ENCODE results near the gene FAM120B.

Gene FAM120B

DNA sequence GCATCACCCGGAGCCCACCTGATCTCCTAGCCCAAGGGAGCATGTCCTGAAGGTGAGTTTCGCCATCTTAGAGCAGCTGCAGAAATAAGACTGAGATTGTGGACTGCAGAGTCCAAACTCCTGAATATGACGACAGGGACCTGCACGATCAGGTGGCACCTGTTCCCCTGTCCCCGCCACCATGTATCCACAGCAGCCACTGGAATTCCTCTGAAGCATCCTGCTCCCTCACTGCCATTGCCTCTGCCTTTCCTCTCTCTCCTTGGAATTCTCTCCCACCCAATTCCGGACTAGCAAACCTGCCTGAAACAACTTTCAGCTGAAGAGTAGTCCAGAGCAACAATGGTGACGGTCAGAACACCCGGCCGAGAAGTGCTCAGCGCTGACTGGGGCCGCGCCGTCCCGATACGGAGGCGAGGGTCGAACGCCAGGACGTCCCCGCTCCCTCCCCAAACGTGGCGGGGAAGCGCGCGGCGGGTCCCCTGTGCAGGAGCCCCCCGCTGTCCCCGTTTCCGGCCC lies 694 bp upstream of the FAM120B start:
- Histone ChIP-seq H3K27ac (replicated peaks) (peak overlapping the region; percentile 41; the same call in 1 of the 2 replicates), H3K27me3 (ENCODE audit: insufficient read depth, poor library complexity, severe bottlenecking) (no peaks in the 10 kb centered on the region), H3K4me3 (replicated peaks; ENCODE audit: insufficient read depth, low read length) (peak overlapping the region; percentile 78)
- DNase-seq (ENCODE audit: low read depth in 1 of 2, low spot score in 1 of 2), result no peak
- TF ChIP-seq POLR2AphosphoS5 (IDR thresholded peaks at IDR 0.05; ENCODE audit: low read depth), result no peak
- TF ChIP-seq GABPA (IDR thresholded peaks at IDR 0.05; ENCODE audit: low read depth), result no peak
- TF ChIP-seq, protein P1, sequence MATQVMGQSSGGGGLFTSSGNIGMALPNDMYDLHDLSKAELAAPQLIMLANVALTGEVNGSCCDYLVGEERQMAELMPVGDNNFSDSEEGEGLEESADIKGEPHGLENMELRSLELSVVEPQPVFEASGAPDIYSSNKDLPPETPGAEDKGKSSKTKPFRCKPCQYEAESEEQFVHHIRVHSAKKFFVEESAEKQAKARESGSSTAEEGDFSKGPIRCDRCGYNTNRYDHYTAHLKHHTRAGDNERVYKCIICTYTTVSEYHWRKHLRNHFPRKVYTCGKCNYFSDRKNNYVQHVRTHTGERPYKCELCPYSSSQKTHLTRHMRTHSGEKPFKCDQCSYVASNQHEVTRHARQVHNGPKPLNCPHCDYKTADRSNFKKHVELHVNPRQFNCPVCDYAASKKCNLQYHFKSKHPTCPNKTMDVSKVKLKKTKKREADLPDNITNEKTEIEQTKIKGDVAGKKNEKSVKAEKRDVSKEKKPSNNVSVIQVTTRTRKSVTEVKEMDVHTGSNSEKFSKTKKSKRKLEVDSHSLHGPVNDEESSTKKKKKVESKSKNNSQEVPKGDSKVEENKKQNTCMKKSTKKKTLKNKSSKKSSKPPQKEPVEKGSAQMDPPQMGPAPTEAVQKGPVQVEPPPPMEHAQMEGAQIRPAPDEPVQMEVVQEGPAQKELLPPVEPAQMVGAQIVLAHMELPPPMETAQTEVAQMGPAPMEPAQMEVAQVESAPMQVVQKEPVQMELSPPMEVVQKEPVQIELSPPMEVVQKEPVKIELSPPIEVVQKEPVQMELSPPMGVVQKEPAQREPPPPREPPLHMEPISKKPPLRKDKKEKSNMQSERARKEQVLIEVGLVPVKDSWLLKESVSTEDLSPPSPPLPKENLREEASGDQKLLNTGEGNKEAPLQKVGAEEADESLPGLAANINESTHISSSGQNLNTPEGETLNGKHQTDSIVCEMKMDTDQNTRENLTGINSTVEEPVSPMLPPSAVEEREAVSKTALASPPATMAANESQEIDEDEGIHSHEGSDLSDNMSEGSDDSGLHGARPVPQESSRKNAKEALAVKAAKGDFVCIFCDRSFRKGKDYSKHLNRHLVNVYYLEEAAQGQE (IDR thresholded peaks at IDR 0.05; ENCODE audit: insufficient replicate concordance, low read depth), result no peak
- TF ChIP-seq SPI1 (IDR thresholded peaks at IDR 0.05; ENCODE audit: borderline replicate concordance, low read depth), result no peak

DNA sequence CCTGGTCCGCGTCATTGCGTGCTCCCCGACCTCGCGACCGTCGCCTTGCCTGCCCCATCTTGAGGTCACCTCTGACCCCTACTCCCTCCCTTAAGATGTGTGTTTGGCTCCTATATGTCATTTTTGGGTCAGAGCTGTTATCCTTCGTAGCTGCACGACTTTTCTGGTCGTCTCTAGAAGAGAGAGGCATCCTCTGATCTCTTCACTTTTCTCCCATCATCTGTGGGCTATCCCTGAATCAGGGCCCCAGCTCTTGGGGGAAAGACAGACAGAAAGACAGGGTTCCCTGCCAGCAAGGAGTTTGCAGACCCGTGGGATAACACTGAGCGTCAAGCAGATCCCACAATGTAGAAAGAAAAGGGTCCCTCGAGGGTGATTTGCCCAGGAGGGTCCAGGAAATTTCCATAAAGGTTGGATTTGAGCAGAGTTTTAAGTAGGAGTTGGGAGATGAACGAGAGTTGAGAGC lies 555 bp downstream of the FAM120B start:
- Histone ChIP-seq H3K4me3 (replicated peaks; ENCODE audit: insufficient read depth, low read length) (peak overlapping the region; percentile 78), H3K27ac (replicated peaks) (peak overlapping the region; percentile 81), H3K27me3 (ENCODE audit: insufficient read depth, poor library complexity, severe bottlenecking) (no peaks in the 10 kb centered on the region)
- DNase-seq (ENCODE audit: low read depth in 1 of 2, low spot score in 1 of 2), result no peak
- TF ChIP-seq SPI1 (IDR thresholded peaks at IDR 0.05; ENCODE audit: borderline replicate concordance, low read depth) (no peak), GABPA (IDR thresholded peaks at IDR 0.05; ENCODE audit: low read depth) (no peak), POLR2AphosphoS5 (IDR thresholded peaks at IDR 0.05; ENCODE audit: low read depth) (no peak)
- TF ChIP-seq, protein P1 (IDR thresholded peaks at IDR 0.05; ENCODE audit: insufficient replicate concordance, low read depth), result no peak
- TF ChIP-seq, protein P2, sequence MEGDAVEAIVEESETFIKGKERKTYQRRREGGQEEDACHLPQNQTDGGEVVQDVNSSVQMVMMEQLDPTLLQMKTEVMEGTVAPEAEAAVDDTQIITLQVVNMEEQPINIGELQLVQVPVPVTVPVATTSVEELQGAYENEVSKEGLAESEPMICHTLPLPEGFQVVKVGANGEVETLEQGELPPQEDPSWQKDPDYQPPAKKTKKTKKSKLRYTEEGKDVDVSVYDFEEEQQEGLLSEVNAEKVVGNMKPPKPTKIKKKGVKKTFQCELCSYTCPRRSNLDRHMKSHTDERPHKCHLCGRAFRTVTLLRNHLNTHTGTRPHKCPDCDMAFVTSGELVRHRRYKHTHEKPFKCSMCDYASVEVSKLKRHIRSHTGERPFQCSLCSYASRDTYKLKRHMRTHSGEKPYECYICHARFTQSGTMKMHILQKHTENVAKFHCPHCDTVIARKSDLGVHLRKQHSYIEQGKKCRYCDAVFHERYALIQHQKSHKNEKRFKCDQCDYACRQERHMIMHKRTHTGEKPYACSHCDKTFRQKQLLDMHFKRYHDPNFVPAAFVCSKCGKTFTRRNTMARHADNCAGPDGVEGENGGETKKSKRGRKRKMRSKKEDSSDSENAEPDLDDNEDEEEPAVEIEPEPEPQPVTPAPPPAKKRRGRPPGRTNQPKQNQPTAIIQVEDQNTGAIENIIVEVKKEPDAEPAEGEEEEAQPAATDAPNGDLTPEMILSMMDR (IDR thresholded peaks at IDR 0.05; ENCODE audit: insufficient read depth, low read length), result no peak

DNA sequence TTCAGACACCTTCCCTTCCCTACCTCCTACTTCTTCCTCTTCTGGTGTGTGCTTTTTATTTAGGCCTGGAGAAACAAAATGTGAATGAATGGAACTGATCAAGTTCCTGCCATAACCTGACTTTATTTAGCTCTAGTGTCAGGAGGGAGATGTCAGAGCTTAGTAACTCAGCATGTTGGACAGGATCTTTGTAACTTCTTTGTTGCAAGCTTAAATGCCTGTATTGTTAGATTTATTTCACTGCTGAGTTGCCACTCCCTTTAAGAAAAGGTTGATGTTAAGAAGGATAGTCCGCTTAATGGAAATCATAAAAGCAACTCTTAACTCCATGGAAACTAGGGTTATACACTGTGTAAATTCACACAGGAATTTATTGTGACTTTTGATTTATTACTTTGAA lies 2.2 kb downstream of the FAM120B start:
- TF ChIP-seq POLR2AphosphoS5 (IDR thresholded peaks at IDR 0.05; ENCODE audit: low read depth), result no peak
- no peak for TF ChIP-seq GABPA (IDR thresholded peaks at IDR 0.05; ENCODE audit: low read depth)
- TF ChIP-seq, protein P1 (IDR thresholded peaks at IDR 0.05; ENCODE audit: insufficient replicate concordance, low read depth), result no peak
- no peak for TF ChIP-seq SPI1 (IDR thresholded peaks at IDR 0.05; ENCODE audit: borderline replicate concordance, low read depth)
- TF ChIP-seq, protein P2 (IDR thresholded peaks at IDR 0.05; ENCODE audit: insufficient read depth, low read length), result no peak
- no peaks in the 10 kb centered on the region for H3K27me3 ChIP-seq (ENCODE audit: insufficient read depth, poor library complexity, severe bottlenecking)
- DNase-seq (ENCODE audit: low read depth in 1 of 2, low spot score in 1 of 2), result no peak
- H3K4me3 ChIP-seq (replicated peaks; ENCODE audit: insufficient read depth, low read length), result no peak overlapping the region
- no peak overlapping the region for H3K27ac ChIP-seq (replicated peaks)

Measured in HL-60 (cell line).